Stimulated activated CD4-positive, alpha-beta T cell treated with anti-CD3 and anti-CD28 coated beads, Interleukin-4, amount 100 ng/mL, for 48 hours (primary cell): ENCODE measurements around the gene SPG11.
"Not testable (repeated sequence)": the region's sequence is repeated elsewhere in the genome, so short reads cannot be mapped to it uniquely, and the experiment has no call there.

Experiments
- DNase-seq, 2 donors: peaks; one replicate each; pipeline ENCODE4 v3.0.0-alpha.2; 2020; ENCODE audit warnings: low read depth in 2 of 2

Gene SPG11

GRCh38 chr15:44616974-44617373 lies 46.5 kb downstream of the SPG11 start:
- DNase-seq: no peak

GRCh38 chr15:44606740-44607139 lies 56.7 kb downstream of the SPG11 start:
- DNase-seq: no peak

- no peak for DNase-seq
Measured at GRCh38 chr15:44603126-44603525, 60.3 kb downstream of the SPG11 start.

GRCh38 chr15:44598892-44599291 lies 64.6 kb downstream of the SPG11 start:
- DNase-seq: no peak

GRCh38 chr15:44598066-44598465 lies 65.4 kb downstream of the SPG11 start:
- DNase-seq: no peak

- no peak for DNase-seq
Measured at GRCh38 chr15:44596511-44597010, 66.9 kb downstream of the SPG11 start.

- no peak for DNase-seq
Measured at GRCh38 chr15:44595656-44596510, 67.6 kb downstream of the SPG11 start.

GRCh38 chr15:44595246-44595645 lies 68.2 kb downstream of the SPG11 start:
- no peak for DNase-seq

- DNase-seq: no peak
Measured at GRCh38 chr15:44593042-44593736, 70.3 kb downstream of the SPG11 start.

GRCh38 chr15:44591326-44591725 lies 72.1 kb downstream of the SPG11 start:
- DNase-seq: no peak

GRCh38 chr15:44588541-44588940 lies 74.9 kb downstream of the SPG11 start:
- DNase-seq: no peak

- no peak for DNase-seq
Measured at GRCh38 chr15:44585633-44586032, 77.8 kb downstream of the SPG11 start.

GRCh38 chr15:44584162-44584749 lies 79.2 kb downstream of the SPG11 start:
- peak; percentile 48 to 51 for DNase-seq

- no peak for DNase-seq
Measured at GRCh38 chr15:44580105-44580504, 83.4 kb downstream of the SPG11 start.

- DNase-seq: no peak
Measured at GRCh38 chr15:44574734-44575133, 88.7 kb downstream of the SPG11 start.

- no peak for DNase-seq
Measured at GRCh38 chr15:44573386-44573785, 90.1 kb downstream of the SPG11 start.

- no peak for DNase-seq
Measured at GRCh38 chr15:44570361-44570760, 93.1 kb downstream of the SPG11 start.

GRCh38 chr15:44569316-44569715 lies 94.1 kb downstream of the SPG11 start:
- no peak for DNase-seq

GRCh38 chr15:44568338-44568737 lies 95.1 kb downstream of the SPG11 start:
- no peak for DNase-seq

- DNase-seq: no peak
Measured at GRCh38 chr15:44566155-44566540, 97.3 kb downstream of the SPG11 start.

GRCh38 chr15:44565387-44566154 lies 97.9 kb downstream of the SPG11 start:
- DNase-seq: no peak

- DNase-seq: not testable (repeated sequence)
Measured at GRCh38 chr15:44560926-44561325, 102.5 kb downstream of the SPG11 start.
